T-helper 2 cell treated with Interferon-gamma antibody and Interleukin-4, amounts not matched to agents 100 ng/mL and 5 ng/mL, for 36 hours (primary cell): ENCODE results near the gene MEIOB. TPM values are rescaled to one million over a fixed set of nuclear protein-coding genes. Genes with fewer than 3 reads are reported as not detected.
"Not testable (repeated sequence)": the region's sequence is repeated elsewhere in the genome, so short reads cannot be mapped to it uniquely, and the experiment has no call there.

Experiments used
- intact Hi-C: fragments of 100-400 bp; cut with micrococcal nuclease; formaldehyde crosslinking; loops from one replicate; pipeline ENCODE4 v1.15.1; 2023
- total RNA-seq: library from RNA; stranded (reverse); gene quantifications from 2 replicates; pipeline ENCODE4 v1.2.3, GENCODE V29; 2022

Gene MEIOB
- total RNA-seq, 1 donor from 2014 or later, result not detected

DNA sequence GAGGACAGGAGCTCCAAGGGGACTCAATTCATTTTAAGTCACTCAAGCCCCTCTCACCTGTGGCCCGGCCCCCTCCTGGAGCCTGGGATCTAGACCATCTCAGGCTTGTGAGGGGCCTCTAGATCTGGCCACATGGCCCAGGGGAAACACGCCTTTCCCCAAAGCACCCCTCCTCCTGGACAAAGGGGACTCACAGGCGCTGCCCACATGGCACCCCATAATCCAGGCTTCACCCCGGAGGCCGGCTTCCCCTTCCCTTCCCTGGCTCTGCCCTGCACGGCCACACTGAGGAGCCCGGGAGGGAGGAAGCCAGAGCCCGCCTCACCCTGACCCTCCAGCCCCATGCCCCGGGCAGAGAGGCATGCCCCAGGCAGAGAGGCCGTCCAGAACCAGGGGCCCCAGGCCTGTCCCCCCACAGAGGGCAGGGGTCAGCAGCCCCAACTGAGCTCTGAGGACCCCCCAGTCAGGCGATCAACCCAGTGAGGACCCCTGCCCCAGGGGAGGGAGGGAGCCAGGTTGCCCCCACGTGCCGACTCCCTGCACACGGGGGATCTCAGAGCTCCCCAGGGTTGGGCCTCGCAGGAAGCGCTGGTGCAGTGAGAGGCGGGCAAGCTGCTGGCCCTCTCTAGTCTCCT, 35.4 kb upstream of the MEIOB start:
- intact Hi-C loops, result no loop called here

DNA sequence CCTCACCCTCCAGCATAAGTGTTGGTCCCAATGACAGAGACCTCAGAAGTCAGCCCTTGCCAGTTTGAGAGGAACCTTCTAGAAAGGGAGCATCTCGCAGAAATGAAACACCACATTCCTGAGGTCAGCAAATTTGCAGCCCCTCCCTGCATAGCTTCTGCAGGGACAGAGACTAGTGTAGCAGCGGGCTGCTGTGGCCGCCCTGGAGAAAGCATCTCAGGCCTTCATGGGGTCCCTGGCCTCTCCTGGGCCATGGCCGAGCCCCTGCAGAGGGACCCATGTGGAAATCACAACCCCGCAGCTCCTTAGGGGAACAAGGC, 34.8 kb upstream of the MEIOB start:
- intact Hi-C loops, result no loop called here

DNA sequence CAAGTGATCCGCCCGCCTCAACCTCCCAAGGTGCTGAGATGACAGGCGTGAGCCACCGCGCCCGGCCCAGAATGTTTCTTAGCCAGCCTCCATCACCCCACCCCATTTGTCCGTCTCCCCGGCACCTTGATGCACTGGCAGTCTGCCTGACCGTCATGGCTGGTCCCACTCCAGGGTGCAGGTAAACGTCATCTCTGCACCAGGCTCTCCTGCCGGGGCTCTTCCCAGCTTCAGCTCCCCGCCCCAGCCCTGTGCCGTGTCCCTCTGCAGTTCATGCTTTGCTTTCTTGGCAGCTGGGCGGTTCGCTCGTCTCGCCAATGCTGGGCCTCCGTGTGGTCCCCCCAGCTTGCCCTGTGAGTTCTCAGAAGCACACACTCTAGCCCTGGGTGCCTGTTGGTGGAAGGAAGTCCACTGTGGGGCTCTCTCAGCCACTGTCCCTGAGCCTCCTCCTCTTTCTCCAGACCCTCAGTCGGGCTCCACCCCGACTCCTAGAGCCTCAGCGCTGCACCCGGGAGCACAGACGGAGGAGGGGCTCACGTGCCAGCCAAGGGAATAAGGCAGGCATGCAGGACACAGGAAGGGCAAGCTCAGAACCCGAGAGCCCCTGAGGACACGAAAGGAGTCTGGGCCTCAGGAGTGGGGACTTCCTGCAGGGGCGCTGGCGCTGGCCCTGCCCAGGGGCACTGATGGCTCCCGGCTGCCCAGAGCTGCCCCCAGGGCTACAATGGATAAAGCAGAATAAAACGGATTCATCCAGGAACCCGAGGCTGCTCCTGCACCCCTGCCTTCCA, 34.3 kb upstream of the MEIOB start:
- intact Hi-C loops, result no loop called here

DNA sequence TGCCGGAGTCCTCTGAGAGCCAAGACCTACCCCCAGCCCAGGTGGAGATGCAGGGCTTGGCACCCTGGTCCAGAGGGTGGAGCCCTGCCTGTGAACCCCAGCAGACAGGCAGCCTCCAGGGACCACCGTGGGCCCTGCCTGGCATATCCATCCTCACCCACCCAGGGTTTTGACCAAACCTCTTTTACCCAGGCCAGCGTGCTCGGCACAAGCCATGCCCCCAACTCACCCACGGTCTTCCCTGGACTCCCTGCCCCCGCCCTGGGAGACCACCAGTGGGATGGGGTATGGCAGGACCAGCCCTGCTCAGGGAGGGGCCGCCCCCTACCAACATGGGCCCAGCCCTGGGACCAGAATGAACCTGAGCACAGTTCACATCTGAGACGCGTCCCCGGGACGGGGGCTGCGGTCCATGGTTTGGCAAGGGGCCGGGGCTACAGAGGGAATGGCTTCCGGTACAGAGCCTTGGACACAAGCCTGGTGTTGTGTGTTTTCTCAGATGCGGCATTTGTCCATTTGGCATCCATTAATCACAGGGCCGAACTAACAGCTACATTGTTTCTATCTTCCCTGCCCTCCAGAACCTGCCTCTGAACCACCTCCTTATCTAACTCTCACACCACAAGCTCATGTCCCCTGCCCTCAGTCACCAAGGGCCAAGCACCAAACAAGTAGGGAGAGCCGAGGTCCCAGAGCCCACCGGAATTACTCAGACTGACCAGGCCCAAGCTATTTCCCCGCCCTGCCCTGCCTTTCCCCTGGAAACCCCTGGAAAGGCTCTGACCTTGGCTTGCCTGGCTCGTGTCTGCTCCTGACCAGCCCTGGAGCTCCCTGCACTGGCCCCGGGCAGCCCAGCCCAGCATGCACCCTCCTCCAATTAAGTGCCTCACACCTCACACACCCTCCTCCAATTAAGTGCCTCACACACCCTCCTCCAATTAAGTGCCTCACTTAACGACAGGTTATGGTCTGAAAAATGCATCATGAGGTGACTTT, 32.2 kb upstream of the MEIOB start:
- intact Hi-C loops, result no loop called here

DNA sequence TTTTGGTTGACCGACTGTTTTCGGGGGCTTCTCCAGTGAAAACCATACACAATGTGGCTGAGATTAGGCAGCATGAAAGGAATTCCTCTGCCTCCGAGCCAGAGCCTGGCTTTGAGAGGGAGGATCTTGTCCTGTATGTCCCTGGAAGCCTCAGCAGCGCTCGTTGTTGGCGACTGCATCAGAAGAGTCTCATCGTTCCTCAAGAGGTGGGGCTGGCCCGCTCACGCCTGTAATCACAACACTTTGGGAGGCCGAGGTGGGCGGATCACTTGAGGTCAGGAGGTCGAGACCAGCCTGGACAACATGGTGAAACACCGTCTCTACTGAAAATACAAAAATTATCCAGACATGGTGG, 31.2 kb upstream of the MEIOB start:
- intact Hi-C loops, result no loop called here

DNA sequence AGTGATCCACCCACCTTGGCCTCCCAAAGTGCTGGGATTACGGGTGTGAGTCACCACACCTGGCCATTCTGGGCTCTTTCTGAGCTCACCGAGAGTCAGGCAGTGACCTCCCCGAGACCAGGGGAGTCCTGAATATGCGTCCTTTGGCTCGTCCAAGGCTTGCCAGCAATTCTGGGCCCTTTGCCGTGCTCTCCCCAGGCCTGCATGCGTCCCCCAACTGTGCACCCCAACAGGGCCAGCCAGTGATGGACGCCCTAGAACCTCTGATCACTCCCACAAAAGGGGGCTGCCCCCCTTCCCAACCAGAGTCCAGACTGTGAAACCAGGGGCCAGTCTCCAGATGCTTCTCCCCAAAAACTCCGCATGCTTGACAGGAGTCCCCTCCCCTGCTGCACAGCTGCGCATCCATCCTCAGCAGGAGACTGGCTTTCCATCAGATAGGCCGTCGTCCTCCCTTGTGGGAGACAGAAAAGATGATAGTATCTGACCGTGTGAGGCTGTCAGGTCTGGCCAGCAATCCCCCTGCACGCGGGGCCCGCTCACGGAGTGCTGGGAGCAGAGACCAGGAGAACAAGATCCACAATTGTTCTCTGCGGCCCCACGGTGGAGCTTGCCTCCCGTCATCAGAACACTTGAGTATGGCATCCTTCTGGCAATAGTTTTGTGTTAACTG, 30.7 kb upstream of the MEIOB start:
- intact Hi-C loops, result no loop called here

DNA sequence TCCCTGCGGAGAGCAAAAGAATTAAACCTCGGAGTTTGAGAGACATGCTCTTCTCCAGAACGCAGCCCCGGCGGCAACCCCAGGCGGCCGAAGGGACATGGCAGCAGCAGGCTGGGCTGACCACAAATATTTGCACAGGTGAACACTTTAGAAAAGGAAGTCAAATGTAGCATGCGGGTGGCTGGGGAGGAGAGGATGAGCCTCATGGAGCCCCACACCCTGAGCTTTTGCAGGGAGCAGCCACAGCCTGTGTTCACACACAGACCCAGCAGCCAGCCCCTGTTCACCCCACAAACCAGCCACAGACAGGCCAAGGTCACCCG, 28.4 kb upstream of the MEIOB start:
- intact Hi-C loops, result no loop called here

DNA sequence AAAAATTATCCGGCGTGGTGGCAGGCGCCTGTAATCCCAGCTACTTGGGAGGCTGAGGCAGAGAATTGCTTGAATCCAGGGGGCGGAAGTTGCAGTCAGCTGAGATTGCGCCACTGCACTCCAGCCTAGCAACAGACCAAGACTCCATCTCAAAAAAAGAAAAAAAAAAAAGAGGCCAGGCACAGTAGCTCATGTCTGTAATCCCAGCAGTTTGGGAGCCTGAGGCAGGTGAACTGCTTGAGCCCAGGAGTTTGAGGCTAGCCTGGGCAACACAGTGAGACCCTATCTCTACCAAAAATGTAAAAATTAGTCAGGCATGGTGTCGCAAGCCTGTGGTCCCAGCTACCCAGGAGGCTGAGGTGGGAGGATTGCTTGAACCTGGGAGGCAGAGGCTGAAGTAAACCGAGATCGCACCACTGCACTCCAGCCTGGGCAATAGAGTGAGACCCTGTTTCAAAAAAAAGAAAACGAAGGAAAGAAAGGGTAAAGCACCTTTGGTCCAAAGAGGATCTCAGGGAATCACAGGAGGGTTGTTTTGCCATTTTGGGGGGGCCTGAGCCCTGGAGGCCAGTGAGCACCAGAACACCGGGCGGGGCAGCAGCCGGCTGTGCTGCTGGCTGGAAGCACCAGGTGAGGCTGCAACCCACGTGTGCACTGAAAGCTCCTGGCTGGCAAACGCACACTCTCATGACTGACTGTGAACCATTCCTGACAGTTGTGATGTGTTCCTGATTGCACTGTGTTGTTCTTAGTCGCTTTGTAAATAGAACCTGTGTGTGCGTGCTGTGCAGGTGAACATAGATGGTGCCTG, 27.9 kb upstream of the MEIOB start:
- intact Hi-C loops, result no loop called here

DNA sequence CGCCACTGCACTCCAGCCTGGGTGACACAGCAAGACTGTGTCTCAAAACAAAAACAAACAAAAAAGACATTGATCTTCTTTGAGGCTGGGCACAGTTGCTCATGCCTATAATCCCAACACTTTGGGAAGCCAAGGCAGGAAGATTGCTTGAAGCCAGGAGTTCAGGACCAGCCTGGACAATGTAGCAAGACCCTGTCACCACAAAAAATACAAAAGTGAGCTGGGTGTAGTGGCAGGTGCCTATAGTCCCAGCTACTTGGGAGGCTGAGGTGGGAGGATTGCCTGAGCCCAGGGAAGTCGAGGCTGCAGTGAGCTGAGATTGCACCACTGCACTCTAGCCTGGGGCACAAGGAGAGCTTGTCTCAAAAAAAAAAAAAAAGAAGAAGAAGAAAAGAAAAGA, 25.7 kb upstream of the MEIOB start:
- intact Hi-C loops, result not testable (repeated sequence)

DNA sequence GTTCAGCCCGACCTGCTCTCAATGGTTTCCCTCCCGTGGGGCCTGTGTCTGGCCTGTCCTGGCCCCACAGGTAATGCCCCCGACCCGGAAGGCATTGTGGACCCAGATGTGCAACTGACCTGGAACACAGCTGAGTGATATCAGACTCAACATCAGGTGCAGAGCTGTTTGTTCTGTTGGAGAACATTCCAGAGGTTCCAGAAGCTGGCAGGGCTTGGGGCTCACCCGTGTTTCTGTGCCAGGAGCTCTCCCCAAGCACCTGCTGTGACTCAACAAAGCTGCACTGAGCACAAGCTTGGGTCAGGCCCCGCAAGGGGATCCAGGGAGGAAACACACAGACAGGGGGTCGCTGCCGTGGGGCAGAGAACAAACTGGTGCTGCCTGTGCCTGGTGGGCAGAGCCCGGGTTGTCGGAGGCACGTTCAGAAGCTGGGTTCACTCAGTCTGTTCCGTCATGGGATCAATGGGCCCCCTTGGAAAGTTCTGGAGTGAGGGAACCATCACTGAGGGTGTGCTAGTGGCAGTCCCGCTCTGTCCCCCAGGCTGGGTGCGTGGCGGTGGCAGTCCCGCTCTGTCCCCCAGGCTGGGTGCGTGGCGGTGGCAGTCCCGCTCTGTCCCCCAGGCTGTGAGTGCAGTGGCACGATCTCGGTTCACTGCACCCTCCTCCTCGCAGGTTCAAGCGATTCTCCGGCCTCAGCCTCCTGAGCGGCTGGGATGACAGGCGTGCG, 24.1 kb upstream of the MEIOB start:
- intact Hi-C loops, result no loop called here

DNA sequence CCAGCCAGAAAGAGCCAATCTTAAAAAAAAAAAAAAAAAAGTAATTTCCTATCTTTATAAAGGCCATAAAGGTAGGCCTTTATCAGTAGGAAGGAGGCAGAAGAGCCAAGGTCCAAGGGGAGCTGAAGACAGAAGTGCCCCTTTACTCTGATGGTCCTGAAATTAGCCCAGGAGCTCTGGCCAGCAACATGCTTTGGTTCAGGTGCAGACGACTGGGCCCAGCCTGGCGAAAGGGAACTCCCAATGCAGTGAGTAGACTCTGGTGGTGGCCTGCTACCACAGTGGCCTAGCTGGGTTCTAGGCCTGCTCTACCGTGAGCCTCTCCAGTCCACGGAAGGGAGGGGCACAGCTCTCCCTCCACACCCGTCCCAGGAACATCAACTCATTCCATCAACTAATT, 23.1 kb upstream of the MEIOB start:
- intact Hi-C loops, result no loop called here

DNA sequence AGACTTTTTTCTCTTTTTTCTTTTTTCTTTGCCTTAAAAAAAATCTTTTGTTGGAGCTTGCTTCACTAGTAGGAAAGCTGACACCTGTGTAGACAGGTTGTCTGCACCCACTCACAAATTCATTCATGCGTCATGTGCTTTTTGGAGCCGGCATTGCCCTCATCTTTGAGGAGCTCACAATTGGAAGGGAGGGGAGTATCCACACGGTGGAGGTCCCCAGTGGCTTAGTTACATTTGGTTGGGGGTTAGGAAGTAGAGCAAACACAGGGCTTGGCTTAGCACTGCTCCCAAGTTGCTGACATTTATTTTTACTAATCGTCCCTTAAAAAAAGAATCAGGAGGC, 18.7 kb upstream of the MEIOB start:
- intact Hi-C loops, result no loop called here

DNA sequence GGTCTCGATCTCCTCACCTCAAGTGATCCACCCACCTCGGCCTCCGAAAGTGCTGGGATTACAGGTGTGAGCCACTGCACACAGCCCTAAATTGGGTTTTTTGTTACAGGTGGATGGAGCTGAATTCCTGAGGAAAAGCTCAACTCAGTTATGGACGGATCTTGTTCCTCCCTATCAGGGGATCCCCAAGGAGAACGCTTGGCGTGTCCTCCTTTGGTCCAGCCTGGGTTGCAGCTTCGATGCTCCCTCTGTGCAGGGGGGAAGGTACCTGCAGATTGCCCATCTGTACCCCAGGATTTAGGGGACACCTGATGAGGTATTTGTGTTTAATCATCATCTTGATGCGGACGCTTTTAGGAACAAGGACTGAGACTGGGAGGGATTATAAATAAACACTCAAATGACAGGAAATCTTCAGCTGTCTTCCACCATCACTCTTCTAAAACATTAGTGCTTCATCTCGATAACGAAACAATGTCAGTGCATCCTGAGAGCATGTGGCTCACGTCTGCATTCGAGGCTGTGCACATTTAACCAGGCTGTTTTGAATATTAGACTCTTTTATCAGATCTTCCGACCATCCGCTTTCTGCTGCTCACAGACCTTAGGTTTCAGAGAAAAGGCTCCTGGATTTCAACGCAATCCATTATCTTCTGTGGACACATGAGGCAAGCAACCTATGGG, 18.2 kb upstream of the MEIOB start:
- intact Hi-C loops, result no loop called here

DNA sequence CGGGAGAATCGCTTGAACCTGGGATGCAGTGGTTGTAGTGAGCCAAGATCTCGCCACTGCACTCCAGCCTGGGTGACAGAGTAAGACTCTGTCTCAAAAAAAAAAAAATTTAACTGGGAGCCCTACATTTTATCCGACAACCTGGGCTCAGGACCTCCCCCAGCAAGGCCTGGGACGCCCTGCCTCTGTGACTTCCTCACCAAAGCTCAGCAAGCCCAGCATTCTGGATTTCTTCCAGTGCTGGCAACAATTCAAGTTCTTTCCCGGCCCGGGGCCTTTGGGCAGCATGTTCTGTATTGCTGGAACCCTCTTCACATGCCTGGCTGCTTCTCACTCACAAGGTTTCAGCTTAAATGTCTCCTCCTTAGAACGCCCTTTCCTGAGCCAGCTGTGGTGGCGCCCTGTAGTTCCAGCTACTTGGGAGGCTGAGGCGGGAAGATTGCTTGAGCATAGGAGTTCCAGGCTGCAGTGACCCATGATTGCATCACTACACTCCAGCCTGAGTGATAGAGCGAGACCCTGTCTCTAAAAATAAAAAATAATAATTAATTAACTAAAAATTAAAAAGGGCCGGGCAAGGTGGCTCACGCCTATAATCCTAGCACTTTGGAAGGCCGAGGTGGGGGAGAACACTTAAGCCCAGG, 15.9 kb upstream of the MEIOB start:
- intact Hi-C loops, result no loop called here

DNA sequence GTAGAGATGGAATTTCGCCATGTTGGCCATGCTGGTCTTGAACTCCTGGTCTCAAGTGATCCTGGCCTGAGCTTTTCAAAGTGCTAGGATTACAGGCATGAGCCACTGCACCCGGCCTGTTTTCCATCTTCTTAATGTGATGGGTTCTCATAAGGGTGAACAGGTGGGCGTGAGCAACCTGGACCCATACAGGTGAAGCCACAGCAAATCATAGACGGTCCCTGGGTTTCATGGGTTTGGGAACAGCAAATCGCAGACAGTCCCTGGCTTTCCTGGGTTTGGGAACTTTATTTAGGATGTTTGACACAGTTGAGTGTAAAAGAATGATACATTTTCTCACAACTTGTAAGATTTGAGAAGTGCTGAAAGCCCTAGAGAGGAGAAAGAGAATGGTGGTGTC, 12.9 kb upstream of the MEIOB start:
- intact Hi-C loops, result no loop called here

DNA sequence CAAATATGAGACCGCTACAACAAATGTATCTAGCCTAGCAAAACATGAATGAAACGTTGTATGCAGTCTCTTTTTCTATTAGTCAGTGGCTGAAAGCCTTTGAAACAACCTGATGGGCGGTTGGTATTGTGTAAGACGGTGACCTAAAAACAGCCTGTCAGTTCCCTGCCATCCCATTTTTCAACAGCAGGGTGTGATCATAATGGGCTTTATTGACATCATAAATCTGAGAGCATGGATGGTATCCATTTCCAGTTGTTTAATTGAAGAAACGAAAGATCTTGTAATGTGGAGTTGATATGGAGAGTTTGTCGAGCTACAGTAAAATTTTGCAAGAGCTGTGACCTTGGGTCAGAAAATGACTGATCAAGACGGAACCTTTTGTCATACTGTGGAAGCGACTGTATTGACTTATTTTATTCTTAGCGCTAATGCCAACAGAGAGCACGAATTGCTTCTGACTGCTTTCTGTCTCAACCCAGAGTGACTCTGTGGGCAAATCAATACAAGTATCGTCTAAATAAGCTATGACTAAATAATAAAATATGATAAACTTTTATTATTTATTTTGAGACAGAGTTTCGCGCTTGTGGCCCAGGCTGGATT, 12.3 kb upstream of the MEIOB start:
- intact Hi-C loops, result no loop called here

DNA sequence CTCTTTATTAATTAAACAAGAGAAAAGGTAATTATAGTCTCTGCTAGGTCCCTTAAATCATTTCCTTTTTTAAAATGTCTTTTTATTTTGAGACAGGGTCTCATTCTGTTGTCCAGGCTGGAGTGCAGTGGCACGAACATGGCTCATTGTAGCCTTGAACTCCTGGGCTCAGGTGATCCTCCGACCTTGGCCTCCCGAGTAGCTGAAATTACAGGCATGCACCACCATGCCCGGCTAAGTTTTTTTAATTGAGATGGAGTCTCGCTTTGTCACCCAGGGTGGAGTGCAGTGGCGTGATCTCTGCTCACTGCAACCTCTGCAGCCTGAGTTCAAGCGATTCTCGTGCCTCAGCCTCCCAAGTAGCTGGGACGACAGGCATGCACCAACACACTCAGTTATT, 9.2 kb upstream of the MEIOB start:
- intact Hi-C loops, result not testable (repeated sequence)

DNA sequence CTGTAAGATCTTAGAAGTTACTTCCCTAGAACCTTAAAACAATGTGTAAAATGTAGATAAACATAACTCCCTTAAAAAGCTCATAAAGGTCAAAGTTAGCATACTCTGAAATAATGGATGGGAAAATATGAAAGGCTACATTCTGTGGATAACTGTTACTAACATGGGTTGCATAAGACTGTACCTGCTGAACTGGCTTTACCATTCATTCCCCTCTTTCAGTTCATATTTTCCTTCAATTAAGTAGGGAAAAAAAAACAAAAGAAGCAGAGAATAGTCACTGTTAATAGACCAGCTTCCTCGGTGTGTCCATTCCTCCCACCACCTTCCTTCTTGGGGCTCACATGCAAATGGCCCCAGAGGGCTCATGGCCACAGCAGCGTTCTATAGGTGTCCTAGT, 7.5 kb upstream of the MEIOB start:
- intact Hi-C loops, result no loop called here

DNA sequence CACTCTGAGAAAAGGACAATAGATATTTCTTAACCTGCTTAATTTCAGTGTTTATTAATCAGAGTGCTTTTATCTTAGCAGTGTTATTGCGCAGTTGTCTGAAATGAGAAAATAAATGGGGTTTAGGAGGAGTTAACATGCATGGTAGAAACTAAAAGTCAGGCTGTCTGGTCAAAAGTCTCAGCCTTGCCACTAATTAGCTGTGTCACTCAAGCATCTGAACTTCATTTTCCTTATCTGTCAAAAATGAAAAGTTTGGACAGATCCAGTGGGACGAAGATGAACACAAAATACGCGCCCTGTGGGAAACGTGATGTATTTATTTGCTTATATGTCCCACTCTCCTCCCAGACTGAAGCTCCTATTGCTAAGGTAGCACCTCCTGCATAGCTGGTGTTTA, 6.3 kb upstream of the MEIOB start:
- intact Hi-C loops, result no loop called here
